IPS-15b (cell line): ENCODE data around the gene MXRA8.

Experiments
- H3K27me3 ChIP-seq: one replicate; pipeline ENCODE4 v1.6.1; 2013; ENCODE audit warnings: low read length; ENCODE audit not compliant: control insufficient read depth, insufficient read depth
- H3K36me3 ChIP-seq: one replicate; pipeline ENCODE4 v1.6.1; 2013; ENCODE audit warnings: low read length; ENCODE audit not compliant: control insufficient read depth, insufficient read depth
- H3K4me1 ChIP-seq: one replicate; pipeline ENCODE4 v1.6.1; 2013; ENCODE audit warnings: mild to moderate bottlenecking, low read length; ENCODE audit not compliant: control insufficient read depth, insufficient read depth
- H3K4me3 ChIP-seq: one replicate; pipeline ENCODE4 v1.5.1; 2013; ENCODE audit warnings: low read depth, low read length
- H3K9ac ChIP-seq: one replicate; pipeline ENCODE4 v1.6.1; 2013; ENCODE audit warnings: low read depth, mild to moderate bottlenecking, low read length
- H3K9me3 ChIP-seq: one replicate; pipeline ENCODE4 v1.6.1; 2013; ENCODE audit warnings: mild to moderate bottlenecking, low read length; ENCODE audit not compliant: control insufficient read depth, insufficient read depth

MXRA8 gene

GRCh38 chr1:1344655-1345361 lies 13.5 kb downstream of the MXRA8 start:
- H3K9me3 ChIP-seq: no peaks in the 10 kb centered on the region
- H3K4me1 ChIP-seq: peaks cover 2% of the 10 kb centered on the region
- no peak overlapping the region for H3K4me3 ChIP-seq
- H3K9ac ChIP-seq: no peak overlapping the region
- H3K27me3 ChIP-seq: no peaks in the 10 kb centered on the region
- H3K36me3 ChIP-seq: peaks cover 11% of the 10 kb centered on the region

DNA sequence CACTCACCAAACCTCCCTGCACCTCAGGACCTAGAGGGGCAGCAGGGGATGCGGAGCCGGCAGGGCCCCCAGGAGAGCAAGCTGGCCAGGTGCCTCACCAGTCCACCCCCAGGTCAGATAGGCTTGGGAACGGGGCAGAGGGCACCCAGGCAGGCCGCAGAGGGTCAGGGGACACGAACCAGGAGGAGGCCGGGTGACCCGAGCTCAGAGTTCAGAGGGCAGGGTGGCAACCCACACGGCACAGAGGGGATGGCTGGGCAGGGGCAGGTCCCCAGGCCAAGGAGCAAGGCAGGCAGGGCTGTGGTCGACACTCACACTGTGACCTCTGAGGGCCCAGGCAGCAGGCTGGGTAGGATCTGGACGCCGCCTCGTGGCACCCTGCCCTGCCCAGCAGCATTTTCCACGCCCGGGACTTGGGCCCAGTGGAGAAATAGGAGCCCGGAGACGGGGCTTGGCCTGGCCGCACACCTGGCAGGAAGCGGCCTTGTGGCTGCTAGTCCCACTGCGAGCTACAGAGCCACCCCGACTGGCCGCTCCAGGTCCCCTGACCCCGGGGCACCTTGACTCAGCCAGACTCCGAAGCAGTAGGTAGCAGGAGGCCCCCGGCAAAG lies 14.4 kb downstream of the MXRA8 start:
- Histone ChIP-seq H3K4me1 (peaks cover 2% of the 10 kb centered on the region), H3K36me3 (peaks cover 16% of the 10 kb centered on the region), H3K27me3 (no peaks in the 10 kb centered on the region), H3K9me3 (no peaks in the 10 kb centered on the region), H3K4me3 (no peak overlapping the region), H3K9ac (no peak overlapping the region)

- Histone ChIP-seq H3K9me3 (no peaks in the 10 kb centered on the region), H3K4me3 (no peak overlapping the region), H3K27me3 (no peaks in the 10 kb centered on the region), H3K4me1 (no peaks in the 10 kb centered on the region), H3K9ac (no peak overlapping the region), H3K36me3 (peaks cover 26% of the 10 kb centered on the region)
Measured at GRCh38 chr1:1342584-1343115, 15.7 kb downstream of the MXRA8 start.

GRCh38 chr1:1342061-1342562 lies 16.2 kb downstream of the MXRA8 start:
- H3K9me3 ChIP-seq: no peaks in the 10 kb centered on the region
- H3K27me3 ChIP-seq: no peaks in the 10 kb centered on the region
- H3K4me3 ChIP-seq: no peak overlapping the region
- H3K4me1 ChIP-seq: no peaks in the 10 kb centered on the region
- H3K9ac ChIP-seq: no peak overlapping the region
- H3K36me3 ChIP-seq: peaks cover 29% of the 10 kb centered on the region

DNA sequence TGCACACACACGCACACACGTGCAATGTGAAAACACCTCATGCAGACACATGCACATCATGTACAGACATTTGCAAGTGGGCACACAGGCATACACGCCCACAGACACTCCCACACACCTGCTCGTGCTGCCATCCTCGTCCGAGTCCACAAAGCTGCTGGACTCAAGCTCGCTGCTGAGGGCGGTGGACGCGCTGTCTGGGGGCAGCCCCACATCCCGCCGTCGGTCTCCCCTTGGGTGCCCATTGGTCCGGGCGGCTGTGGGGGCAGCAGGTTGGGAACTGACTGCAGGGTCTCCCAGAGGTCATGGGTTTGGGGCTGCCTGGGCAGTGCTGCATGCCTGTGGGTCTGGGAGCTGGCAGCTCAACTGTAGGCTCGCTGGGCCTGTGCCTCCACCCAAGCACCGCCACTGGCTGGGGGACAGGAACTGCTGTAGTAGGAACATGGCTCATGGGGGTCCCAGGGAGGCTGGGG lies 16.8 kb downstream of the MXRA8 start:
- Histone ChIP-seq H3K4me1 (no peaks in the 10 kb centered on the region), H3K4me3 (no peak overlapping the region), H3K9ac (no peak overlapping the region), H3K36me3 (peaks cover 34% of the 10 kb centered on the region), H3K27me3 (no peaks in the 10 kb centered on the region), H3K9me3 (no peaks in the 10 kb centered on the region)

DNA sequence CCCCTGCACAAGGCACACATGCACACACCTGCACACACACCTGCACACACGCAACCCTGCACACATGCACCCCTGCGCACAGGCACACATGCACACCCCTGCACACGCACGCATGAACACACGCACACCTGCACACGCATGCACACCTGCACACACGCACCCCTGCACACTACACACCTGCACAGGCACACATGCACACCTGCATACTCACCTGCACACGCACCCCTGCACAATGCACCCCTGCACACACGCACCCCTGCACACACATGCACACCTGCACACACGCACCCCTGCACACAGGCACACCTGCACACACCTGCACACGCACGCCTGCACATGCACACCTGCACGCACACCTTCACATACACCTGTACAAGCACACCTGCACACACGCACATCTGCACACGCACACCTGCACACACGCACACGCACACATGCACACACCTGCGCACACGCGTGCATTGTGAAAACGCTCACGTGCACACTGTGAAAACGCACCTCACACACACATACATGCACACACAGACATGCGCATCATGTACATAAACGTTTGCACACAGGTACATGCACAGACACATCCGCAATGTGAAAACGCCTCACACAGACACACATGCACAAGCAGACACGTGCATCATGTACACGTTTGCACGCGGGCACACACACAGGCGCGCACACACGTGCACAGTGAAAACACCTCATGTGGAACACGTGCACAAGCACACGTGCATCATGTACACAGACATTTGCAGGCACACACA lies 17.4 kb downstream of the MXRA8 start:
- peaks cover 36% of the 10 kb centered on the region for H3K36me3 ChIP-seq

GRCh38 chr1:1340185-1340584 lies 18.2 kb downstream of the MXRA8 start:
- Histone ChIP-seq H3K9me3 (no peaks in the 10 kb centered on the region), H3K27me3 (no peaks in the 10 kb centered on the region), H3K4me3 (no peak overlapping the region), H3K36me3 (peaks cover 36% of the 10 kb centered on the region), H3K4me1 (no peaks in the 10 kb centered on the region), H3K9ac (no peak overlapping the region)

More for the DNA sequence above, 17.4 kb downstream of the MXRA8 start:
- H3K9me3 ChIP-seq: no peaks in the 10 kb centered on the region
- H3K27me3 ChIP-seq: no peaks in the 10 kb centered on the region
- no peak overlapping the region for H3K9ac ChIP-seq
- no peaks in the 10 kb centered on the region for H3K4me1 ChIP-seq
- no peak overlapping the region for H3K4me3 ChIP-seq

- no peak overlapping the region for H3K9ac ChIP-seq
- H3K36me3 ChIP-seq: peaks cover 36% of the 10 kb centered on the region
- H3K9me3 ChIP-seq: no peaks in the 10 kb centered on the region
- no peaks in the 10 kb centered on the region for H3K4me1 ChIP-seq
- H3K27me3 ChIP-seq: no peaks in the 10 kb centered on the region
- no peak overlapping the region for H3K4me3 ChIP-seq
Measured at GRCh38 chr1:1338278-1338677, 20.1 kb downstream of the MXRA8 start.

- Histone ChIP-seq H3K36me3 (peaks cover 36% of the 10 kb centered on the region), H3K9ac (no peak overlapping the region), H3K4me1 (no peaks in the 10 kb centered on the region), H3K9me3 (no peaks in the 10 kb centered on the region), H3K27me3 (no peaks in the 10 kb centered on the region), H3K4me3 (no peak overlapping the region)
Measured at GRCh38 chr1:1337793-1338147, 20.6 kb downstream of the MXRA8 start.

DNA sequence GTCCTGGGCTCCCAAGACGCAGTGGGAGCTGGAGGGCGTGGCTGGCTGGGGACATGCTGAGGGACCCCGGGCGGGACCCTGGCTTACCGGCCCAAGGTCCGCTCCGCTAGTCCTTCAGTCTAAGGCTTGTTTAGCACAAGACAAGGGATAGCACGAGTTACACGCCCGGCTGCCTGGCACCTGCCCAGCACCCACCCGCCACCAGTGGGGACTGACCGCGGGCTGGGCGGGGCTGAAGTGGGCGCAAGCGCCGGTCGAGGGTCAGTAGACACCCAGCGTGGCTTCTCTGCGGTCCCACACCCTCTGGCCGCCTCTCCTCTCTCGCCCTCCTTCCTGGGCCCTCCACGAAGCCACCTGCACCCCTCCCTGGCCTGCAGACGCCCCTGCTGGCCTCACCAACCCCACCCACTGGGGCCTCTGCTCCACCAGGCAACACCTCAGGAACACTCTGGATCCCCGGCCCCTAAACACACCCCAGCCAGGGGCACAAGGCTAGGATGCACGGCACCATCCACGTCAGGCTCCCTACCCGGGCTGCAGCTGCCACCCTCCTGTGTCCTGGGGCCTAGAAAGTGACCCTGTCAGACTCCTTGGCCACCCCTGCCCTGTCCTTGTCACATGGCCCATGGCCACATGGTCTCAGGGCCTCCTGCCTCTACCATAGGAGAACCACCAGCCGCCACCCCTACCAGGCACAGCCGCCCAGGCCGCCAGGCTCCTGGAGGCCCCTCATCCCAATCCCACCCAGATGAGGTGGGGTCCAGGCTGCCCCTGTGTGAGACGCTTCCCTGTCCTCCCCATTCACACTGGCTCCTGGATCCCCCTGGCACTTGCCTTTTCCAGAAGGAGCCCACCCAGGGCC lies 21.2 kb downstream of the MXRA8 start:
- H3K4me1 ChIP-seq: no peaks in the 10 kb centered on the region
- peaks cover 36% of the 10 kb centered on the region for H3K36me3 ChIP-seq
- no peak overlapping the region for H3K4me3 ChIP-seq
- no peaks in the 10 kb centered on the region for H3K27me3 ChIP-seq
- H3K9ac ChIP-seq: no peak overlapping the region
- H3K9me3 ChIP-seq: no peaks in the 10 kb centered on the region

DNA sequence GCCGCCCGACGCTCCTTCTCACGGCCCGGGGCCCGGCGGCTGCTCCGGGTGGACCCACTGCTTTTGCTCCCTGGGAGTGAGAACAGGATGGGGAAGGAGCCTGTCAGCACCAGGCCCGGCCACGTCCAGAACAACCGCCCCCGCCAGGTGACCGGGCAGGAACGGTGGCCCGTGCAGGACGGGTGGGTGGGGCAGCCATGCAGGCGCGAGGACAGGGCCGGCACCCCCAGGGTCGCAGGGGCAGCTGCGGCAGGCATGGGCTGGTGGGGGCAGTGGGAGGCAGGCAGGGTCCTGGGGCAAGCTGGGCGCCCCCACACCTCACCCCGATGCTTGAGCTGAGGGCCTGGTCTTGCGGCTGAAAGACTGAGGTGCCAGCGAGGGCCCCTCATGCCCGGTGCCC lies 21.9 kb downstream of the MXRA8 start:
- no peak overlapping the region for H3K4me3 ChIP-seq
- no peaks in the 10 kb centered on the region for H3K4me1 ChIP-seq
- no peaks in the 10 kb centered on the region for H3K27me3 ChIP-seq
- H3K9ac ChIP-seq: no peak overlapping the region
- H3K9me3 ChIP-seq: no peaks in the 10 kb centered on the region
- H3K36me3 ChIP-seq: peaks cover 34% of the 10 kb centered on the region
